Right renal pelvis (tissue), 4 donors: ENCODE measurements around the gene ZNF432. TPM values are rescaled to one million over a fixed set of nuclear protein-coding genes. Genes with fewer than 3 reads are reported as not detected.

Experiments used
- DNase-seq, 4 donors: peaks; one replicate each; pipeline ENCODE4 v3.0.0-alpha.2; 2013; ENCODE audit warnings: low read depth in 4 of 4, low spot score in 3 of 4, missing footprints in 1 of 4
- polyA plus RNA-seq, 4 donors: library from polyadenylated mRNA; unstranded; fragments of 120-200 nt; gene quantifications; one replicate each; pipeline ENCODE4 v1.2.1, GENCODE V29; 2013; ENCODE audit not compliant: insufficient read length in 4 of 4

The ZNF432 gene
- polyA plus RNA-seq, 4 donors: 18.6 to 23.4 (median 22.5) TPM

DNA sequence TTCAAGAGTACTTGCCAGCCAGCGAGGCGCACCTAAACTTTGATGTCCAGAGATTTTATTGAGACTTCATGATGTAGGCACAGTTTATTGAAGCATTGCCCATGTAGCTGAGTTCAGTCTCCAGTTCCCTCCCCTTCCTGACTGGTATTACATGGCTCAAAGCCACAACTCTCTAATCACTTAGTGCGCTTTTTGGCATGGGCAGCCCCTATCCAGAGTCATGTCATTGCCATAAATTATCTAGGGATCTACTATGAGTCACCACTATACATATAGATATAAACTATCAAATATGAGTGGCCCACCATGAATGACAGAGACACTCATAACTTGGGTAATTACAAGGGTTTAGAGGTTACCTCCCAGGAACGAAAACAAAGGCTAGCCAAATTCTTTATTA lies 28.1 kb downstream of the ZNF432 start:
- DNase-seq: no peak

DNA sequence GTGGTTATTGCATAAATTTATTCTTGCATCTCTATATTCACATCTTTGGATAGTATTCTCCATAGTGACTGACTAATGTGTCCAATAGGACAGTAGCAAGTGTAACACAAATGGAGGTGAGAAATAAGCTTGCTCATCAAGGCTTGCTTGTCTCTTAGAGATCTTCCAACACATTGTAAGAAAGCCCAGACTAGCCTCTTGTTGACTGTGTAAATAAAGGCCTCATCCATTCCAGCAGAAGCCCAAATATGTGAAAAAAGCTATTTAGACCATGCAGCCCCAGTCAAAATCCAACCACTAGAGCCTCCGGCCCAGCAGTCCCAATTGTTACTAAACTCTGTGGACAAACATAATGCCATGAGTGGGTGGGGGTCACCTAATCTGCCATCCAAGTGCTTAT lies 38.0 kb downstream of the ZNF432 start:
- no peak for DNase-seq

DNA sequence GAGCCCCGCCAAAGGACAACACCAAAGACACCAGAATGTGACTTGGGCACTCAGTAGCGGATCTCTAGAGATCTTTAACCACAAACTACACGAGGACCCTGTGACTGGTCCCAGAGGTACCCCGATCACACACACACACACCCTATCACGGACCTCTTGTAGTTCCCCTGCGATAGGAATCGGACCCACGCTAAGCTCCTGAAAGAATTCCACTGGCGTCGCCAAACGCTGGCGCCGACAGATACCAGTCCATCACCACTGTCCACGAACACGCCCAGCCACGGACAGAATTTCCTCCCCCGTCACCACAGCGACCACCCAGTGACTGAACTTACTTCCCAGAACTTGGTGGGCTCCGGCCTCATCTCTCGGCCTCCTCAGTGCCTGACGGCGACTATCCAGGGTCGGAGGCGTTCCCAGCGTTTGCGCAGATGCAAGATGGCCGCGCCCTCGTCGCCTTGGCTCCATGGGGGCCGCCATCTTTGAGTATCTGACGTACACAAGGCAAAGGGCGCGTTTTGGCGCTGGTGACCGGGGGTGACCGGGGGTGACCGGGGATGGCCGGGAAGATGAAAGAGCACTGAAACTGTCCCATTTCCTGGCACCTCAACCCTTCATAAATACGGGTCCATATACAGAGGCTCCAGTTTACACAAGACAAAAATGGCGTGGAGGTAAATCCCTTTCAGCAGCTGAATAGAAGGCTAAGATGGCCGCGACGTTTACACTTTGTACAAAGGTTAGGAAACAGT lies 40.7 kb downstream of the ZNF432 start, which contains the start of gene ZNF615:
TSS of gene ZNF615 (minus strand) at position 406 of the 752 bp plus-strand sequence. CDS start 4,500 bp downstream, outside the sequence.
- DNase-seq: peak; percentile 87 to 95 (median 89)

DNA sequence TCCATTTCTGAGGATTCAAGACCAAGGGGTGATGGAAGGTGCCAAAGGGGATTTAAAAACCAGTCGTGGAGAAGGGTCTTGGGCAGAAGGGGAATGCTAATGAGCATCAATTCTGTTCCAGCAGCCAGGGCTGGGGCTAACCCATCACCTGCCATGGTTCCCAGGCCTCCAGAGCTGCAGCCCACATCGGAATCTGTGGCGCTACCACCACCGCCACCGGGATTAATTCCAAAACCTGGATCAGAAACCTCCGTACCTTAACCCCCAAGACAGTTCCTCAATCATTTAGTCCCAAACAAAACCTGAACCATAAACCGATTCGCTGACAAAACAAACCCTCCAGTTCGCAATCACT lies 41.2 kb downstream of the ZNF432 start:
- peak in 2 of 4 donors; percentile 13 to 33 for DNase-seq

DNA sequence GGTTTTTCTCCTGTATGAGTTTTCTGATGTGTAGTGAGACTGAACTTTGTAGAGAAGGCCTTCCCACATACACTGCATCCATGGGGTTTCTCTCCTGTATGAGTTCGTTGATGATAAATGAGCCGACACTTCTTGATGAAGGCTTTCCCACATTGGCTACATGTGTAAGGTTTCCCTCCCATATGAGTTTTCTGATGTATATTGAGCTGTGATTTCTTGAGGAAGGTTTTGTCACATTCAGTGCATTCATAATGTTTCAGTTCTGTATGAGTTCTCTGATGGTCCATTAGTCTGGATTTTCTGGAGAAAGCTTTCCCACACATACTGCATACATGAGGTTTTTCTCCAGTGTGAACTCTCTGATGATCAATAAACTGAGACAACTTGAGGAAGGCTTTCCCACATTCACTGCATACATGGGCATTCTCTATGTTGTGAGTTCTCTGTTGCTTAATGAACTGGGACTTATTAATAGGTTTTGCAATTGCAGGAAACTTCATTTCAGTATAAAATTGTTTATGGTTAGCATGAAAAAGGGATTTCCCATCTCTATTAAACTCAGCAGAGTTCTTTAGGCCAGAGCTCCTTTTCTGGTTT lies 54.5 kb downstream of the ZNF432 start:
- DNase-seq: no peak

DNA sequence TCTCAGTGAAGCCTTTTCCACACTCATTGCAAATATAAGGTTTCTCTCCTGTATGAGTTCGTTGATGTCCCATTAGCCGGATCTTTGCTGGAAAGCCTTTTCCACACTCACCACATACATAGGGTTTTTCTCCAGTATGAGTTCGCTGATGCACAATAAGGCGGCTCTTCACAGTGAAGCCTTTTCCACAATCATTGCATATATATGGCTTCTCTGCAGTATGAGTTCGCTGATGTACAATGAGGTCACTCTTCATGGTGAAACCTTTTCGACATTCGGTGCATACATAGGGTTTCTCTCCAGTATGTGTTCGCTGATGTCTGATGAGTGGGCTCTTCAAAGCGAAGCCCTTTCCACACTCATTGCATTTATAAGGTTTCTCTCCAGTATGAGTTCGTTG lies 55.2 kb downstream of the ZNF432 start:
- no peak for DNase-seq

DNA sequence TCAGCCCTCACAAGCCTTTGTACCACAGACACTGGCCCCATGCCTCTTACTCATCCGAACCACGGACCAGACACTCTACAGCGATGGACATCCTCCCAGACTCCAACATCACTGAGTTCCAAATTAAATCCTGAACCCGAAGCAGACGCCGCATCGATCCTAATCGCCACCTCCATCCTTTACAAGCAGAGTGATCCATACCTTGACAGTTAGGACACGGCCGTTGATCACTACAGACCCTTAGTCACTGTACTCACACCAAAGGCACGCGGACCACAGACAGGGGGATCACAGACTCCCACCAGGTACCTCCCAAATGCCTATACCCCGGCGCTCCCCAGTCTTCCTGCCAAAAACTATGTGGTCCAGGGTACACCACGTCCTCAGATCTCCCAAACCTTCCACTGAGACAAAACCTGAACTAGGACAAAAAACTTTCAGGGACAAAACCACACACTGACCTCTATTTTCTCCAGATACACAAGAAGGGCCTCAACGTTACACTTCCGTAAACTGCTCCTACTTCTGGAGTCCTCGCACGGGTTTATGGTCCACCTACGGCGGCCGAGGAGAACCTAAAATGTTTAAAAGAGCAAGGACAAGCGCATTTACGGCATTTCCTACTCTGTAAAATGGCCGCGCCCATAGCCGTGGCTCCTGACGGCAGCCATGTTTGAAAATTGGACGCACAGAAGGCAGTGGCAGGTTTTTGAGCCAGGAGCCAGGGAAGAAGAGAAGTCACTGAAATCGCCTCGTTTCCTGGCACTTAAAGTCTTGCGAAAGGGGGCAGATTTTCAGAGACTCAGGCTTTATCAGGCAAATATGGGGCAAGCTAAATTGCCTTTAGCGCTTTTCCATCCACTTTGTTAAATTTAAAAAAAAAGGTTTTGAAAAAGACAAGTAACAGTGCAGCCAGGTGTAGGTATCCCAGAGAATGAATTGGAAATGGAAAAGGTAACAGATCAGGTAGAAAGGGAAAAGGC lies 62.0 kb downstream of the ZNF432 start, which contains the start of gene ZNF350:
TSS of gene ZNF350 (minus strand) at position 532 of the 983 bp plus-strand sequence. CDS start 12,480 bp downstream, outside the sequence.
- peak; percentile 85 to 93 (median 90) for DNase-seq

DNA sequence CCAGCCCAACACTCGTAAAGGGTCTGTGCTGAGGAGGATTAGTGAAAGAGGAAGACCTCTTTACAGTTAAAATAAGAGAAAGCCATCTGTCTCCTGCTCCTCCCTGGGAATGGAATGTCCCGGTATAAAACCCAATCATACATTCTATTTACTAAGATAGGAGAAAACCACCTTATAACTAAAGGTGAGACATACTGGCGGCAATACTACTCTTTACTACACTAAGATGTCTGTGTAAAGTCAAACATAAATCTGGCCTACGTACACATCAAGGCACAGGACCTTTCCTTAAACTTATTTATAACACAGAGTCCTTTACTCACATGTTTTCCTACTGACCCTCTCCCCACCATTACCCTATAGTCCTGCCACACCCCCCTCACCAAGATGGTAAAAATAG lies 65.3 kb downstream of the ZNF432 start:
- DNase-seq: no peak

Other genes with a start within 250 kb of the ZNF432 start
- gene ZNF577, start 160.9 kb downstream of the ZNF432 start, polyA plus RNA-seq: 10 to 100 TPM; 35.6 to 46.7 (median 43.1) TPM
- gene ZNF649, start 143.8 kb downstream of the ZNF432 start, polyA plus RNA-seq: 10 to 100 TPM; 26.5 to 31.0 (median 28.8) TPM
- 10 to 100 TPM; 10.9 to 16.4 (median 15.0) TPM for gene ZNF613, start 121.4 kb downstream of the ZNF432 start, polyA plus RNA-seq
- gene ZNF350, start 62.0 kb downstream of the ZNF432 start, polyA plus RNA-seq: 10 to 100 TPM; 16.2 to 18.6 (median 17.2) TPM
- 10 to 100 TPM; 14.9 to 19.3 (median 18.1) TPM for gene ZNF615, start 40.6 kb downstream of the ZNF432 start, polyA plus RNA-seq
- 10 to 100 TPM; 14.8 to 20.9 (median 18.6) TPM for gene ZNF614, start 20.5 kb downstream of the ZNF432 start, polyA plus RNA-seq
- 10 to 100 TPM; 12.4 to 18.5 (median 14.7) TPM for gene ZNF841, start 46.9 kb upstream of the ZNF432 start, polyA plus RNA-seq
- 10 to 100 TPM; 15.9 to 22.1 (median 19.8) TPM for gene ZNF616, start 91.1 kb upstream of the ZNF432 start, polyA plus RNA-seq
- 10 to 100 TPM; 16.0 to 17.3 (median 16.9) TPM for gene ZNF836, start 122.8 kb upstream of the ZNF432 start, polyA plus RNA-seq
- 100 to 1,000 TPM; 448 to 532 (median 468) TPM for gene PPP2R1A, start 141.2 kb upstream of the ZNF432 start, polyA plus RNA-seq
- 10 to 100 TPM; 17.4 to 23.5 (median 22.2) TPM for gene ZNF766, start 220.7 kb upstream of the ZNF432 start, polyA plus RNA-seq
- 10 to 100 TPM; 13.9 to 20.4 (median 18.7) TPM for gene ZNF480, start 248.3 kb upstream of the ZNF432 start, polyA plus RNA-seq